Measurements from ENCODE around the gene UCHL3. TPM values are rescaled to one million over a fixed set of nuclear protein-coding genes. Genes with fewer than 3 reads are reported as not detected.

UCHL3 gene
- total and polyA plus RNA-seq, 10 donors, result 18.9 to 31.5 (median 24.2) TPM

DNA sequence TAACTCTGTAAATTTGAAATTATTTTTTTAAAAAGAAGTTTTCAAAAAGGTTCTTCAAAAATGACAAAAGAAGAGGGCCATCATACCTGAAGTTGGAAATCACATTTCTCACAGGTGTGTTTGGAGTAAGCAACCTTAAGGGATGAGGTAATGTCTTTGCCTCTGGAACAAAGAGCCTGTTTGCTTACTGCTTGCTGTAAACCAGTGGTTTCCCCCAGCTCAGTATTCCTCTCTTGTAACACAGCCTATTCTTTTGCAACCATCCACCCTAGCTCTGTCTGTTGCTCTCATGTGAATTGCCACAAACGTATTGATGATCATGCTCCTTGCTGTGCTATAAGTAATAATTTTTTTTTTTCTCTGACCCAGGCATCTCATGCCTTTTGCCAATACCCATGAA, 38.1 kb downstream of the UCHL3 start:
- Histone ChIP-seq H3K9me3 (peaks cover 0 to 18% (median 12%) of the 10 kb centered on the region in 8 donors), H3K27ac (no peak overlapping the region), H3K4me1 (no peaks in the 10 kb centered on the region), H3K36me3 (peaks cover 0 to 60% (median 14%) of the 10 kb centered on the region in 6 donors), H3K4me3 (no peak overlapping the region), H3K27me3 (replicated peaks in 1 of 7) (no peaks in the 10 kb centered on the region)
- no peak for DNase-seq
- TF ChIP-seq, protein P1, sequence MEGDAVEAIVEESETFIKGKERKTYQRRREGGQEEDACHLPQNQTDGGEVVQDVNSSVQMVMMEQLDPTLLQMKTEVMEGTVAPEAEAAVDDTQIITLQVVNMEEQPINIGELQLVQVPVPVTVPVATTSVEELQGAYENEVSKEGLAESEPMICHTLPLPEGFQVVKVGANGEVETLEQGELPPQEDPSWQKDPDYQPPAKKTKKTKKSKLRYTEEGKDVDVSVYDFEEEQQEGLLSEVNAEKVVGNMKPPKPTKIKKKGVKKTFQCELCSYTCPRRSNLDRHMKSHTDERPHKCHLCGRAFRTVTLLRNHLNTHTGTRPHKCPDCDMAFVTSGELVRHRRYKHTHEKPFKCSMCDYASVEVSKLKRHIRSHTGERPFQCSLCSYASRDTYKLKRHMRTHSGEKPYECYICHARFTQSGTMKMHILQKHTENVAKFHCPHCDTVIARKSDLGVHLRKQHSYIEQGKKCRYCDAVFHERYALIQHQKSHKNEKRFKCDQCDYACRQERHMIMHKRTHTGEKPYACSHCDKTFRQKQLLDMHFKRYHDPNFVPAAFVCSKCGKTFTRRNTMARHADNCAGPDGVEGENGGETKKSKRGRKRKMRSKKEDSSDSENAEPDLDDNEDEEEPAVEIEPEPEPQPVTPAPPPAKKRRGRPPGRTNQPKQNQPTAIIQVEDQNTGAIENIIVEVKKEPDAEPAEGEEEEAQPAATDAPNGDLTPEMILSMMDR (IDR thresholded peaks at IDR 0.05 in 8 of 11, conservative IDR thresholded peaks at IDR 0.05 in 3 of 11), result no peak
- TF ChIP-seq POLR2A (IDR thresholded peaks at IDR 0.05), result no peak
- no peak for TF ChIP-seq POLR2AphosphoS5 (IDR thresholded peaks at IDR 0.05)
- 56 to 89% (median 71%) methylated on average over 1 of the region's 1 CpG for WGBS, 5 donors
- intact Hi-C loops (cut with DNase I; ENCODE audit: low total_unique reads), result no loop called here

DNA sequence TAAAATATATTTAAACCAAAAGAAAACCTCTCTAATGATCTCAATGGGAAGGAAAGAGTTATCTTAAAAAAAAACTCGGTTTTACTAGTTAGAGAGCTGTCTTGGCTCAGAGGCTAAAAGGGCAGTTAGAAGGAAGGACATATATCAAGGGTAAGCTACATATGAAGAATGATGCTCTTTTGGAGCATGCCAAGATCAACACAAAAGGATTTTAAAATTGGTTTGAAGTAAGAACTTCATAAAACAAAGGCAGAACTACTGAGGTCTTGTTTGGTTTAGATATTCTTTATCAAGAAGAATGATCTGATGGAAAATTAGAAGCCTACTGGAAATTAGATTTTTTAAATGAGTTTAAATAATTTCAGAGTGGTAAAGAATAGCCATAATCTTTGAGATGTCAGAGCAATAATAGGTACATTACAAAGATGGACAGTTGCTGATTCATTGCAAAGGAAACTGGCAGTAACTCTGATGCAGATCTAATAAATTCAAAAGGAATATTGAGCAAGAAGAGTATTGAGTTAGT, 47.1 kb downstream of the UCHL3 start:
- DNase-seq, result no peak
- no peak overlapping the region for H3K27ac ChIP-seq
- intact Hi-C loops (cut with DNase I; ENCODE audit: low total_unique reads), result no loop called here
- no peaks in the 10 kb centered on the region for H3K27me3 ChIP-seq (replicated peaks in 1 of 7)
- H3K4me3 ChIP-seq, result no peak overlapping the region
- H3K36me3 ChIP-seq, result peaks cover 0 to 68% (median 1%) of the 10 kb centered on the region in 6 donors
- WGBS, 5 donors, result 68 to 80% (median 74%) methylated on average over 1 of the region's 1 CpG
- TF ChIP-seq POLR2AphosphoS5 (IDR thresholded peaks at IDR 0.05) (no peak), POLR2A (IDR thresholded peaks at IDR 0.05) (no peak)
- TF ChIP-seq, protein P1 (IDR thresholded peaks at IDR 0.05 in 8 of 11, conservative IDR thresholded peaks at IDR 0.05 in 3 of 11), result no peak
- H3K9me3 ChIP-seq, result no peaks in the 10 kb centered on the region
- H3K4me1 ChIP-seq, result no peaks in the 10 kb centered on the region

DNA sequence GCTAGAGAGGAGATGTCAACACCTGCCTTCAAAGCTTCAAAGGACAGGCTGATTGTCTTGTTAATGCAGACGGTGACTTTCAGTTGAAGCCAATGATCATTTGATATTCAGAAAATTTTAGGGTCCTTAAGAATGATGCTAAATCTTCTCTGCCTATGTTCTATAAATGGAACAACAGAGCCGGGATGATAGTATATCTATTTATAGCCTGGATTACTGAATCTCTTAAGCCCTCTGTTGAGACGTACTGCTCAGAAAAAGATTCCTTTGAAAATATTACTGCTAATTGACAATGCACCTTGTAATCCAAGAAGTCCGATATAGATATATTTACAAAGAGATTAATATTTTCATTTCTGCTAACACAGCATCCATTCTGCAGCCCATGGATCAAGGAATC, 50.8 kb downstream of the UCHL3 start:
- Histone ChIP-seq H3K4me1 (no peaks in the 10 kb centered on the region), H3K27ac (no peak overlapping the region), H3K36me3 (peaks cover 0 to 78% (median 0%) of the 10 kb centered on the region in 6 donors), H3K27me3 (replicated peaks in 1 of 7) (no peaks in the 10 kb centered on the region), H3K9me3 (no peaks in the 10 kb centered on the region), H3K4me3 (no peak overlapping the region)
- 60 to 79% (median 64%) methylated on average over 4 of the region's 4 CpGs for WGBS, 5 donors
- TF ChIP-seq POLR2A (IDR thresholded peaks at IDR 0.05) (no peak), POLR2AphosphoS5 (IDR thresholded peaks at IDR 0.05) (no peak)
- TF ChIP-seq, protein P1 (IDR thresholded peaks at IDR 0.05 in 8 of 11, conservative IDR thresholded peaks at IDR 0.05 in 3 of 11), result no peak
- intact Hi-C loops (cut with DNase I; ENCODE audit: low total_unique reads), result no loop called here
- no peak for DNase-seq

DNA sequence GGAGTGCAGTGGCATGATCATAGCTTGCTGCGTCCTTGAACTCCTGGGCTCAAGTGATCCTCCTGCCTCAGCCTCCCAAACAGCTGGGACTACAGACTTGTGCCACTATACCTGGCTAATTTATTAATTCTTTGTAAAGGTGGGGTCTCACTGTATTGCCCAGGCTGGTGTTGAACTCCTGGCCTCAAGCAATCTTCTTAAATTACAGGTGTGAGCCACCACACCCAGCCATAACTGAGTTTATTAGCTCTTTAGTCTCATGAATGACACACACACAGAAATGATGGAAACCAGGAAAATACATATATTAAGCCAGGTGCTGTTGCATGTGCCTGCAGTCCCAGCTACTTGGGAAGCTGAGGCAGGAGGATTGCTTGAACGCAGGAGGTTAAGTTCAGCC, 53.4 kb downstream of the UCHL3 start:
- Histone ChIP-seq H3K9me3 (no peaks in the 10 kb centered on the region), H3K4me3 (no peak overlapping the region), H3K27me3 (replicated peaks in 1 of 7) (no peaks in the 10 kb centered on the region), H3K4me1 (no peaks in the 10 kb centered on the region), H3K36me3 (peaks cover 0 to 73% (median 0%) of the 10 kb centered on the region in 6 donors), H3K27ac (no peak overlapping the region)
- TF ChIP-seq POLR2A (IDR thresholded peaks at IDR 0.05) (no peak), POLR2AphosphoS5 (IDR thresholded peaks at IDR 0.05) (no peak)
- TF ChIP-seq, protein P1 (IDR thresholded peaks at IDR 0.05 in 8 of 11, conservative IDR thresholded peaks at IDR 0.05 in 3 of 11), result no peak
- no peak for DNase-seq
- WGBS, 5 donors, result 93 to 100% (median 94%) methylated on average over 2 of the region's 2 CpGs
- intact Hi-C loops (cut with DNase I; ENCODE audit: low total_unique reads), result no loop called here

Measured in spleen (tissue), 11 donors.